ENCODE data around the gene CASP7. TPM values are rescaled to one million over a fixed set of nuclear protein-coding genes. Genes with fewer than 3 reads are reported as not detected.

Gene CASP7
- total RNA-seq, 1 donor from 2014 or later = 16.6 TPM

DNA sequence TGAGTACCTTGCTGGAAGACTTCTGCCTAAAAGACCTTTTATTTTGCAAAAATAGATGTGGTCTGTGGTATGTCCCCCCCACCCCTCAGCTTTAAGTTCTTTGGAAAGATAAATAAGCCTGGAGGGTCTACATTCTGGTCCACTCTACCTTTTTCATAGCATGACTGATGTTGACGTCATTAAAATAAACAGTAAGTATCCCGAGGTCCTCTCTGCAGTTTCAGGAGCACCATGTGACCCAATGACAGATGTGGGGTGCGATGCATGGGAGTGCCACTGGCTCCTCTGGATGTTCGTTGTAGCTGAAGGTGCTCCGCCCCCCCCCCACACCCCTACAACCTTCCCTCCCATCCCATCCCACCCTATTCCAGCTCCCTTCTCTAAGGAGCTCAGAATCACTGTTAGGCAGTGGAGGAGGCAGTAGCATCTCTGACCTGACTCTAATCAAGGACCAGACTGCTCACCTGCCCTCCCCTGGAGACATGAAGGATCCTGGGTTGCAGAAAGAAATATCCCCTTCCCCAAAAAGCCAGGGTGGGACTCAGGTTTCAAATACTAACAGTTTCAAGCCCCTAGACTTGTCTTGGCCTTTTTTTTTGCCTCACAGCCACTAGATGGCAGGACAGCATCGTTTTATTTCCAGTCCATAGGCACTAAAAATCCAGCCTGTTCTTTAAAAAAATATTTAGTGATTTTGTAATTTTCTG is 25.1 kb downstream of the CASP7 start:
- no peak overlapping the region for H3K4me3 Mint-ChIP-seq (ENCODE audit: low read depth)
- H3K27me3 Mint-ChIP-seq (ENCODE audit: low read depth) = no peaks in the 10 kb centered on the region
- DNase-seq (ENCODE audit: low spot score) = no peak
- no peaks in the 10 kb centered on the region for H3K9me3 Mint-ChIP-seq
- intact Hi-C loops (cut with micrococcal nuclease) = loop anchor here (2.0 kb wide), 2 partner anchors 24 to 398 kb away; no protein-coding TSS in a partner anchor
- no peak overlapping the region for H3K27ac Mint-ChIP-seq
- H3K36me3 Mint-ChIP-seq (ENCODE audit: low read depth) = peaks cover 24% of the 10 kb centered on the region
- peaks cover 32% of the 10 kb centered on the region for H3K4me1 Mint-ChIP-seq (ENCODE audit: low read depth)

- no peaks in the 10 kb centered on the region for H3K27me3 Mint-ChIP-seq (ENCODE audit: low read depth)
- no peaks in the 10 kb centered on the region for H3K9me3 Mint-ChIP-seq
- peaks cover 26% of the 10 kb centered on the region for H3K36me3 Mint-ChIP-seq (ENCODE audit: low read depth)
- intact Hi-C loops (cut with micrococcal nuclease) = loop anchor here (2.0 kb wide), 2 partner anchors 24 to 398 kb away; no protein-coding TSS in a partner anchor
- no peak overlapping the region for H3K4me3 Mint-ChIP-seq (ENCODE audit: low read depth)
- peaks cover 34% of the 10 kb centered on the region for H3K4me1 Mint-ChIP-seq (ENCODE audit: low read depth)
- DNase-seq (ENCODE audit: low spot score) = no peak
- no peak overlapping the region for H3K27ac Mint-ChIP-seq
Observed at GRCh38 chr10:113705344-113705652, 25.6 kb downstream of the CASP7 start.

GRCh38 chr10:113706623-113707022 is 26.9 kb downstream of the CASP7 start:
- Mint-ChIP-seq H3K27ac (no peak overlapping the region), H3K9me3 (no peaks in the 10 kb centered on the region), H3K36me3 (ENCODE audit: low read depth) (peaks cover 13% of the 10 kb centered on the region), H3K4me3 (ENCODE audit: low read depth) (no peak overlapping the region), H3K27me3 (ENCODE audit: low read depth) (no peaks in the 10 kb centered on the region), H3K4me1 (ENCODE audit: low read depth) (peaks cover 34% of the 10 kb centered on the region)
- no peak for DNase-seq (ENCODE audit: low spot score)
- intact Hi-C loops (cut with micrococcal nuclease) = no loop called here

DNA sequence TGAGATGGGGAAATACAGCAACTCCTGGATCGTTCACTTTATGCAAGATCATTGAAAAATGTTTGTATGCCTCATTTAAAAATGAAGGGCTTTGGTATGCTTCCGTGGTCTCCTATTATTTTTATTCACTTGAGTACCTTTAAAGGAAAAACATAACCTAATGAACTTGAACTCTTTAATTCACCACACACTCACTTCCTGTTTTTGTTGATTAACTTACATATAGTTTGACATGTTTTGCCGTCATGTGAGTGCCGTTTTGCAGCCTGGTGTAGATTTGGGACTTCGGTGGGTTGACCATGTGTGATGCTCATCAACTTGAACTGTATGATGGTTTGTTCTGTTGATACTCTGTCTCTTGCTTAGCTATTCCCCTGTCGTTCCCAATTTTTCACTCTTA is 28.9 kb downstream of the CASP7 start:
- intact Hi-C loops (cut with micrococcal nuclease) = no loop called here
- no peaks in the 10 kb centered on the region for H3K9me3 Mint-ChIP-seq
- no peak overlapping the region for H3K27ac Mint-ChIP-seq
- no peaks in the 10 kb centered on the region for H3K27me3 Mint-ChIP-seq (ENCODE audit: low read depth)
- H3K36me3 Mint-ChIP-seq (ENCODE audit: low read depth) = peaks cover 12% of the 10 kb centered on the region
- DNase-seq (ENCODE audit: low spot score) = no peak
- H3K4me3 Mint-ChIP-seq (ENCODE audit: low read depth) = no peak overlapping the region
- peaks cover 32% of the 10 kb centered on the region for H3K4me1 Mint-ChIP-seq (ENCODE audit: low read depth)

DNA sequence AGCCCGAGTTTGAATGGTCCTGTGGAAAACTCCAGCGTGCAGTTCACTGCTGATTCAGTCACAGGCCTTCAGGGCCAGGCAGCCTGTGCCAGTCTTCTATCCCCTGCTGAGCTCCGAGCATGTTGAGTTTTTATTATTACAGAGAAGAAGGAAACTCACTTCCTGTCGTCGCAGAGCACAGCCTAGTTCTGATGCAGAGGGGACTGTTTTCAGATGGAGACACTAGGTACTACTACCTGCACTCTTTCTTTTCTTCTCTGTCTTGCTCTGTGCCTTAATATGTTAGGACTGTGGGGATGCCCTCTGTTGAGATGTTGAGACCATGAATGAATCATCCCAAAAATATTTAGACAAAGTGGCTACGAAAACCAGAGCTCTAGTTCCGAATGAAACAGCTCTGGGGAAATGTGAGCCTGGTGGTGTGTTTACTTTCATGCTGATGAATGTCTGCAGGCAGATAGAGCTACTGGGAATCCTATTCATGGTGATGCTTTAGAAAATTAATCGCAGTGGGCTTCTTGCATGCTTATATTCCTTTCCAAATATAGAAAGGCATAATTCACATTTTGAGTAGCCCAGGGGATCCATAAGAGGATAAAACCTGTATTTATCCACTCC is 29.6 kb downstream of the CASP7 start:
- H3K27me3 Mint-ChIP-seq (ENCODE audit: low read depth) = no peaks in the 10 kb centered on the region
- H3K36me3 Mint-ChIP-seq (ENCODE audit: low read depth) = peaks cover 18% of the 10 kb centered on the region
- H3K9me3 Mint-ChIP-seq = no peaks in the 10 kb centered on the region
- DNase-seq (ENCODE audit: low spot score) = no peak
- H3K4me3 Mint-ChIP-seq (ENCODE audit: low read depth) = no peak overlapping the region
- intact Hi-C loops (cut with micrococcal nuclease) = no loop called here
- peaks cover 32% of the 10 kb centered on the region for H3K4me1 Mint-ChIP-seq (ENCODE audit: low read depth)
- H3K27ac Mint-ChIP-seq = no peak overlapping the region

DNA sequence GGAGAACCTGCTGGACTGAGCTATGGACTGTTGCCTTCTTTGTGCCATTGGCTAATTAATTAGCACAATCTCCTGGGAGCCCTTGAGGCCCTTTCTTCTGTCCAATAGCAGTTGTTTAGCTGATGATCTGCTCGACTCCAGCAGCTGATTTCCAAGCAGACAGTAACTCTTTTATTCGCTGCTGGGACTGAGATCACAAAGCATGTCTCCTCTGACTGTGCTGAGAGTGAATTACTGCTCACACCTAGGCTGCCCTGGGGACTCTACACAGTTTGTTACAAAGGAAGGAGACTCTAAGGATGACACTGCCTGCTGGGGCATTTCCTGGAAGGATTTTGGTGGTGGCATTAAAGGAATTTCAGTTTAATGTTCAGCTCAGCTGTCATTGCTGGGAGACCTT is 31.4 kb downstream of the CASP7 start:
- no peaks in the 10 kb centered on the region for H3K9me3 Mint-ChIP-seq
- no peak overlapping the region for H3K27ac Mint-ChIP-seq
- H3K4me3 Mint-ChIP-seq (ENCODE audit: low read depth) = no peak overlapping the region
- H3K27me3 Mint-ChIP-seq (ENCODE audit: low read depth) = no peaks in the 10 kb centered on the region
- no peak for DNase-seq (ENCODE audit: low spot score)
- H3K4me1 Mint-ChIP-seq (ENCODE audit: low read depth) = peaks cover 25% of the 10 kb centered on the region
- intact Hi-C loops (cut with micrococcal nuclease) = no loop called here
- peaks cover 22% of the 10 kb centered on the region for H3K36me3 Mint-ChIP-seq (ENCODE audit: low read depth)

- peaks cover 22% of the 10 kb centered on the region for H3K36me3 Mint-ChIP-seq (ENCODE audit: low read depth)
- no peaks in the 10 kb centered on the region for H3K27me3 Mint-ChIP-seq (ENCODE audit: low read depth)
- H3K4me1 Mint-ChIP-seq (ENCODE audit: low read depth) = peaks cover 17% of the 10 kb centered on the region
- no peaks in the 10 kb centered on the region for H3K9me3 Mint-ChIP-seq
- intact Hi-C loops (cut with micrococcal nuclease) = no loop called here
- H3K4me3 Mint-ChIP-seq (ENCODE audit: low read depth) = no peak overlapping the region
- H3K27ac Mint-ChIP-seq = no peak overlapping the region
- DNase-seq (ENCODE audit: low spot score) = no peak
Observed at GRCh38 chr10:113712024-113712423, 32.3 kb downstream of the CASP7 start.

DNA sequence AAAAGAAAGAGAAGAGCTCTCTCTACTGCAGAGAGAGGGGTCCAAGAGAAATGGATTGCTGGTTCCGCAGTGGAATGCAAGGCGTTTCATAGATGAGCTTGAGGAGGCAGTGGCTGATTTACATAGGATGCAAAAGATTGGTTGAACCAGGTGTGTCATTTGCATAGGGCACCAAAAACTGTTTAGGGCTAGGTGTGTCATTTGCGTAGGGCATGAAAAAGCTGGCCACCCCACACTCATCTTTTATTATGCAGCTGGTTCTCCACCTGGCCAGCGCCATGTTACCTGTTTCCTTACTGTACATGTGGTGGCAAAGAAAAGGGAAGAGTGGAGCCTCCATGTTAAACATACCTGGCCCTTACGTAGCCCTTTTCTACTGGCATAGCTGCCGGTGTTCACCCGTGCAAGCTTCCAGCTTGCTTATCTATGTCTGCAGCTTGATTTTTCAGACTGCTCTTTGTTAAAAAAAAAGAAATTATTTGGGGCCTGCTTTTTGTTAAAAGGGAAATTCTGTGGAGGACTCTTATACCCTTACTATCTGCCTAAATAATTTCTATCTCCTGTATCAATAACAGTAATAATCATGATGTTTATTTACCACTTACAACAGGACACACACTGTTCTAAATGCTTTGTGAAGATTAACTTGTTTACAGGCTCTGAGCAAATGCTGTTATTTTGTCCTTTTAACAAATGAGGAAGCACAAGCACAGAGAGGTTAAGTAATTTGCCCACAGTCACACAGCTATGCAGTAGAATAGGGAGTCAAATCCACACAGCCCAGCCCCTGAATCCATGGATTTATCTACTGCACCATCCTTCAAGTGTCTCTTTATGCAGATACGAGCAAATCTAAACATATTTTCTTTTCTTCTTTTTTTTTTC is 33.3 kb downstream of the CASP7 start:
- Mint-ChIP-seq H3K36me3 (ENCODE audit: low read depth) (peaks cover 24% of the 10 kb centered on the region), H3K4me1 (ENCODE audit: low read depth) (peaks cover 13% of the 10 kb centered on the region), H3K27me3 (ENCODE audit: low read depth) (no peaks in the 10 kb centered on the region), H3K4me3 (ENCODE audit: low read depth) (no peak overlapping the region), H3K27ac (no peak overlapping the region), H3K9me3 (no peaks in the 10 kb centered on the region)
- intact Hi-C loops (cut with micrococcal nuclease) = no loop called here
- no peak for DNase-seq (ENCODE audit: low spot score)

- intact Hi-C loops (cut with micrococcal nuclease) = no loop called here
- no peaks in the 10 kb centered on the region for H3K27me3 Mint-ChIP-seq (ENCODE audit: low read depth)
- H3K4me1 Mint-ChIP-seq (ENCODE audit: low read depth) = peaks cover 11% of the 10 kb centered on the region
- no peak for DNase-seq (ENCODE audit: low spot score)
- H3K4me3 Mint-ChIP-seq (ENCODE audit: low read depth) = no peak overlapping the region
- H3K9me3 Mint-ChIP-seq = no peaks in the 10 kb centered on the region
- H3K27ac Mint-ChIP-seq = no peak overlapping the region
- peaks cover 27% of the 10 kb centered on the region for H3K36me3 Mint-ChIP-seq (ENCODE audit: low read depth)
Observed at GRCh38 chr10:113713640-113713982, 33.9 kb downstream of the CASP7 start.

GRCh38 chr10:113716109-113716910 is 36.6 kb downstream of the CASP7 start:
- H3K36me3 Mint-ChIP-seq (ENCODE audit: low read depth) = peaks cover 27% of the 10 kb centered on the region
- no peak for DNase-seq (ENCODE audit: low spot score)
- peaks cover 4% of the 10 kb centered on the region for H3K4me1 Mint-ChIP-seq (ENCODE audit: low read depth)
- no peak overlapping the region for H3K27ac Mint-ChIP-seq
- intact Hi-C loops (cut with micrococcal nuclease) = no loop called here
- no peaks in the 10 kb centered on the region for H3K9me3 Mint-ChIP-seq
- H3K4me3 Mint-ChIP-seq (ENCODE audit: low read depth) = no peak overlapping the region
- H3K27me3 Mint-ChIP-seq (ENCODE audit: low read depth) = no peaks in the 10 kb centered on the region

GRCh38 chr10:113718969-113719822 is 39.5 kb downstream of the CASP7 start:
- H3K36me3 Mint-ChIP-seq (ENCODE audit: low read depth) = peaks cover 31% of the 10 kb centered on the region
- H3K27ac Mint-ChIP-seq = no peak overlapping the region
- intact Hi-C loops (cut with micrococcal nuclease) = no loop called here
- H3K9me3 Mint-ChIP-seq = no peaks in the 10 kb centered on the region
- H3K27me3 Mint-ChIP-seq (ENCODE audit: low read depth) = no peaks in the 10 kb centered on the region
- no peak overlapping the region for H3K4me3 Mint-ChIP-seq (ENCODE audit: low read depth)
- no peak for DNase-seq (ENCODE audit: low spot score)
- peaks cover 4% of the 10 kb centered on the region for H3K4me1 Mint-ChIP-seq (ENCODE audit: low read depth)

DNA sequence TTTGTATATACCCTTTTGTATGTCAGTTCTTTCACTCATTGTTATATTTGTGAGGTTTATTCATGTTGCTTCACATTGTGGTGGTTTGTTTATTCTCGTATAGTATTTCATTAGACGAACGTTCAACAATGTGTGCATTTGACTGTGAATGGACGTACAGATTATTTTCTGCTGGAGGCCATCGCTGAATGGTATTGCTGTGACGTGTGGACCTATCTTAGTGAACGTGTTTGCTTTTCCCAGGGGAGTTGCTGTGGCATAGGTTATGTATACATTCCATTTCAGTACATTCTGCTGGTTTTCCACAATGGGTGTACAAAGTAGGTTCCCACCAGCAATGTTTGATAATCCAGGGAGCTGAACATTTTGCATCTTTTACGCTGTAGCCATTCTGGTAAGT is 40.7 kb downstream of the CASP7 start:
- Mint-ChIP-seq H3K36me3 (ENCODE audit: low read depth) (peaks cover 37% of the 10 kb centered on the region), H3K27ac (no peak overlapping the region), H3K4me1 (ENCODE audit: low read depth) (peaks cover 4% of the 10 kb centered on the region), H3K9me3 (no peaks in the 10 kb centered on the region), H3K4me3 (ENCODE audit: low read depth) (no peak overlapping the region), H3K27me3 (ENCODE audit: low read depth) (no peaks in the 10 kb centered on the region)
- no peak for DNase-seq (ENCODE audit: low spot score)
- intact Hi-C loops (cut with micrococcal nuclease) = no loop called here

All from activated T-helper 2 cell treated with anti-CD3 and anti-CD28 coated beads, Interferon-gamma antibody, Interleukin-2, Interleukin-4, amounts not matched to agents 10 μg/mL and 5 μg/mL and 100 μg/mL, durations not matched to agents 14 hours and 24 hours and 36 hours (primary cell).